Femur (tissue), 1 donor: ENCODE measurements around the gene ZNF778.
A peak's percentile ranks its signal among the peaks of the same experiment; 100 is the strongest.
"Not testable (repeated sequence)": the region's sequence is repeated elsewhere in the genome, so short reads cannot be mapped to it uniquely, and the experiment has no call there.

Experiments
- DNase-seq: peaks from one replicate; pipeline ENCODE4 v3.0.0-alpha.2; 2017

The ZNF778 gene

DNA sequence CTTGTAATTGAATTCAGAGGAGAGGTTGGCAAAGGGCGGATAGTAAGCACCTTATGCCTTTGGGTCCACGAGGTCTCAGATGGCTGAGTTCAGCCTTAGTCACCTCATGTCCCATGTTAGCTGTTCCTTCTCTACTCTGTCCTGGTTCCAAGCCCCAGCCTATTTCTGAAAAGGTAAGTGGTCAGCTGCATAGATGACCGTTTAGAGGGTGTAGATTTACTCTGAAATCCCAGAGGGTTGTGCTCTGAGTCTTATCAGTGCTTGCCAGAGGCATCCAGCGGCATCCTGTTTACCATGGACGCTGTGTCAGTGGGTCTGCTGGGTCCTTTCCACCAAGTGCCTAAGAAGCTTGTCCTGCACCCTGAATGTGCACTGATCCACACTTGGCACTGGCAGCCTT, 1.9 kb downstream of the ZNF778 start:
- no peak for DNase-seq

DNA sequence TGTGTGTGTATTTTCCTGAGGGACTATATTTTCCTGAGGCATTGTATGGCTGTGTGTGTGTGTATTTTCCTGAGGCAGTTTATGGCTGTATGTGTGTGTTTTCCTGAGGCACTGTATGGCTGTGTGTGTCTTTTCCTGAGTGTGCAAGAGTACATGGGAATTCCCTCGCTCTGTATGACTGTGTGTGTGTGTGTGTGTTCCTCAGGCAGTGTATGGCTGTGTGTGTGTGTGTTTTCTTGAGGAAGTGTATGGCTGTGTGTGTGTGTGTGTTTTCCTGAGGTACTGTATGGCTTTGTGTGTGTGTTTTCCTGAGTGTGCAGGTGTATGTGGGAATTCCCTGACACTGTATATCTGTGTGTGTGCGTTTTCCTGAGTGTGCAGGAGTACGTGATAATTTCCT, 4.1 kb downstream of the ZNF778 start:
- no peak for DNase-seq

DNA sequence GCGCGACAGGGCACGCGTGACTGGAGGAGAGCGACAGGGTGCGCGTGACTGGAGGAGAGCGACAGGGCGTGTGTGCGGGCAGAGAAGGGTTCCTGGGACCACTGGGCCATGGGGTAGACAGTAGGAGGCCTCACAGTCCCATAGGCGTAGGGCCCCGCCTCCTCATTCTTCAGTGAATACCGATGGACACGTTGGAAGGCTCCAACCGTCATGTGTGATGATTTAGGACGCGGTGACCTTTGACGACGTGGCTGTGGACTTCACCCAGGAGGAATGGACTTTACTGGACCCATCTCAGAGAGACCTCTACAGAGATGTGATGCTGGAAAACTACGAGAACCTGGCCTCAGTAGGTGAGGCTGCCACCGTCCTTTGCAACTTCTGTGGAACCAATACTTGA, 5.4 kb downstream of the ZNF778 start:
- no peak for DNase-seq

DNA sequence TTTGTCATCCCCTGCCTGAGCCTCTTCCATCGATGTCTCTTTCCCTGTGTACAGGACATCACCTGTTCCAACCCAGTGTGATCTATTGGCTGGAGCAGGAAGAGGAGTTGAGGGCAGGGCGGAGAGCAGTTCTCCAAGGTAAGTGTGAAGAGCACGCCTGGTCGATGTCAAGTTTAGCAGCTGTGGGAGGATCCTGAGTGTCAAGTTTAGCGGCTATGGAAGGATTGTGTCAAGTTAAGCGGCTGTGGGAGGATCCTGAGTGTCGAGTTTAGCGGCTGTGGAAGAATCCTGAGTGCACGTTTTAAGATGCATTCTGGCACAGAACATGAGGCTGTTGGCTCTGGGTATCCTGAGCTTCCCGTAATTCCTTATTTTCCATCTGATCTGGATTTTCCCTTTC, 7.2 kb downstream of the ZNF778 start:
- DNase-seq: no peak

DNA sequence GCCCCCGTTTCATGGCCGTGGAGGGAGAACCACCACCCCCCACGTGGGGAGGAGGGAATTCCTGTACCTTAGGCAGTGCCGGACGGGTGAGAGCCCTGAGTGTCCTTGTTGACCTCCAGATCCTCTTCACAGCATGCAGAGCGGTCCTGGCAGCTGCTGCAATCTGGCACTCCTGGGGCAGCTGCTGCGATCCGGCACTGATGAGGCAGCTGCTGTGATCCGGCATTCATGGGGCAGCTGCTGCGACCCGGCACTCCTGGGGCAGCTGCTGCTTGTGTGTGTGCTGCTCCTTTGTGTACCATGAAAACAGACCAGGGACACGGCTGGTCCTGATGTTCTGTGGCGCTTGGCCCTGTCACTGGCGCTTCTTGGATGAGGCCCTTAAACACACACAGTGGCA, 12.8 kb downstream of the ZNF778 start:
- DNase-seq: peak; percentile 75

DNA sequence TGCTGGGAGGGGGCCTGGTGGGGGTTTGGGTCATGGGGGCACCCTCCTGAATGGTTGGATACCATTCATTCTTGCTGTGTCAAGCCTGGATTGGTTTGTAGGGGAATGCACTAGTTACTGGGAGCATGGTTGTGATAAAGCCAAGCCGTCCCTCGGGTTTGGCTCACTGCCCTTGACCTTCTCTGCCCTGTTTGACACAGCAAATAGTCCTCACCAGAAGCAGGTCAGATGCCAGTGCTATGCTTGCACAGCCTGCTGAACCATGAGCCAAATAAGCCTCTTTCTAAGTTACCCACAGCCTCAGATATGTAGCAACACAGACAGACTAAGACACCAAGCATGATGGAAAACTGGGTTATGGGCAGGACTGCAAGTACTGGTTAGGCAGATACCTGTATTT, 14.6 kb downstream of the ZNF778 start:
- no peak for DNase-seq

DNA sequence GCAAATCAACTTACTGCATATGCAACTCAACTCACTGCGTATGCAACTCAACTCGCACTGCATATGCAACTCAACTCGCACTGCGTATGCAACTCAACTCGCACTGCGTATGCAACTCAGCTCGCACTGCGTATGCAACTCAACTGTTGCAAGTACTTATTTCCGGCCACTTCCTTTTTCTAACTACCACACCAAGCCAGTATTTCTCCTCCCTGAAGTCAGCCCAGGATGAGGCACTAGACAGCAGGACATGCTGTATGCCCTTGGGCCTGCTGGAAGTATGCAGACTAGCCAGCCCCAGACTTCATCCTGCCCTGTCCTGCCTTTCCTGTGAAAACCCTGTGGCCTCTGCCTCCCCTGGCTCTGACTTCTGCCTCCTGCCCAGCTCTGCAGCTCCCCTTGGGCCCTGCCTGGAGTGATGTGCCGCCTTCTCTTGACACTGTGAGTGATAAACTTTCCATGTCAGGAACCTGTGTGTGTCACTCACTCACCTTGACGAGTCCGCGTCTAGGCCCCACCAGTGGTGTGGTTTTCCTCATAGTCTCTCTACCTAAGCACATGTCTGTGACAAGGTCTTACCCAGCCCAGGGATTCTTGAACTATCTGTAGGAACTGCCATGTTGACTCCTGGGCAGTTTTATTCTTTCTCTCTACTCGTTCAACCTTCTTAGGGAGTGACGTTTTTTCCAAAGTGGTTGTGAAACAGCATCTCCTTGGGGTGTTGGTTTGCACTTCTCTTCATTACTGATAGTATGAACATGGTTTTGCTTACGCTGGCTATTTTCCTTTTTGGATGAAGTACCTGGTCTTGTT, 16.4 kb downstream of the ZNF778 start:
- DNase-seq: no peak

DNA sequence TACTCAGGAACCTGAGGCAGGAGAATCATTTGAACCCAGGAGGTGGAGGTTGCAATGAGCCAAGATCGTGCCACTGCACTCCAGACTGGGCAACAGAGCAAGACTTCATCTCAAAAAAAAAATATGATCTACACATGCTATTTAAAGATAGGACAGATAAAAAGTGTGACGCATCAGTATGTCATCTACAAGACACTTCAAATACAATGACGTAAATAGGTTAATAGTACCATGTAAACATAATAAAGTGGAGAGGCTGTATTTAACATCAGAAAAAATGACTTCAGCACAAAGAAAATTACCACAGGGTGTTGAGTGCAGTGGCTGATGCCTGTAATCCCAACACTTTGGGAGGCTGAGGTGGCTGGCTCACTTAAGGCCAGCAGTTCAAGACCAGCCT, 20.2 kb downstream of the ZNF778 start:
- DNase-seq: no peak

DNA sequence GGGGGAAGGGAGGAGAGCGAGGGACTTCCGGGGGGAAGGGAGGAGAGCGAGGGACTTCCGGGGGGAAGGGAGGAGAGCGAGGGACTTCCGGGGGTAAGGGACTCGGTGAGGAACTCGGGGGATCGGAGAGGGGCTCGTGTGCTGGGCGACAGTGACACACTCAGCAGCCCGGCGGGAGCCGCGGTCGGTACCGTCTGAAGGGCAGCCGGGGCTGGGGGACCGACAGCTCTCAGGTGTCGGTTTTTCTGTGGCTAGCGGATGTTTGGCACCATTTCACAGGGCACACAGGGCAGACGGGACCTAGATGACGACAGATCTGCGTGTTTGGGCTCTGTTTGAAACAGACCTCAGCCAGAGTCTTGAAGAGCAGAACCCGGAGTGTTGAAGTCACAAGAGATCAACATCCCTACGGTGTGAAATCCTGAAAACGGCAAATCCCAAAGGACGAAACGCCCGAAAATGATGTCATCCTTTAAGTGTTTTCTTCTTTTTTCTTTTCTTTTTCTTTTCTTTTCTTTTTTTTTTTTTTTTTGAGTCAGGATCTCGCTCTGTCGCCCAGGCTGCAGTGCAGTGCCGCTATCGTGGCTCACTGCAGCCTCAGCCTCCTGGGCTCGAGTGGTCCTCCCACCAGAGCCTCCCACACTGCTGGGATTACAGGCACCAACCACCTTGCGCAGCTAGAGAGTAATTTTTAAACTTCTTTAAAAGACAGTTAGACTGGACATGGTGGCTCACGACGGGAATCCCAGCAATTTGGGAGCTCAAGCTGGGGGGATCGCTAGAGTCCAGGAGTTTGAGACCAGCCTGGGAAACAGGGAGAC, 23.9 kb downstream of the ZNF778 start:
- peak; percentile 85 for DNase-seq

DNA sequence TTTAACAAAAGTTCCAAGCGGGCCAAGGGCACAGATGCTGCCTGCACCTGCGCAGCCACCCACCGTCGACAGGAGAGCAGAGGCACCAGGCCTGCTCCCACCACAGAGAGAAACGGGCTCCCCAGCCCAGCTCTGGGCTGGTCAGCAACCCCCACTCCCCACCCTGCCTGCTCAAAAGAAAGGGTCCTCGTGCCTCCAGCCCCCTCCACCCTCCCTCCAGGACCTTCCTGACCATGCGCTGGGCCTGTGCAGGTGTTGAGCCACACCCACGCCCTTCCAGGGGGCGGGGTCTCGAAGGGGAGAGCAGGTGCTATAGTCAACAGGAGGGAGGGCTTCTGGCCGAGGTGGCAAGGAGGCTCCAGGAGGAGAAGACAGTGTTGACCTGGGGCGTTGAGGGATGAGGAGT, 25.3 kb downstream of the ZNF778 start:
- DNase-seq: no peak

DNA sequence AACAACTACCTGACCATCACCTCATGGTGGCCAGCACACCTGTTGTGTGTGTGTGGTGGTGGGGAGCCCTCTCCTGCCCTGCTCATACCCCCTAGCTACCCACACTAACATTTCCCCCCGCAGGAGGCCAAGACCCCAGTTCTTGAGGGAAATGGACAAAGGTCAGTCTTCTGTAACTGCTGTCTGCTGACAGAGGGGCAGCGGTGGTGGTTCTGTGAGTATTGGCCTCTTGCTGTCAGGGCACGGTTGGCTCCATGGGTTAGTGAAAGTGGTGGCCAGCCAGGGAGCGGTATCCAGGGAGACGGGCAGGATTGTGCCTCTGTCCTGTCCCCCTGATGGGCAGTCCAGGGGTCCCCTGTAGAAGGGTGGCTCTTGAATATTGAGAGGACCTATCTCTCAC, 26.2 kb downstream of the ZNF778 start:
- no peak for DNase-seq

DNA sequence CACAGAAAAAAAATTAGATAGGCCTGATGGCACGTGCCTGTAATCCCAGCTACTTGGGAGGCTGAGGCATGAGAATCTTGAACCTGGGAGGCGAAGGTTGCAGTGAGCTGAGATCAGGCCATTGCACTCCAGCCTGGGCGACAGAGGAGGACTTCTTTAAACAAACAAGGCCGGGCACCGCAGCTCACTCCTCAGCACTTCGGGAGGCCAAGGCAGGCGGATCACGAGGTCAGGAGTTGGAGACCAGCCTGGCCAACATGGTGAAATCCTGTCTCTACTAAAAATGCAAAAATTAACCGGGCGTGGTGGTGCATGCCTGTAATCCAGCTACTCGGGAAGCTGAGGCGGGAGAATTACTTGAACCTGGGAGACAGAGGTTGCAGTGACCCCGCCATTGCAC, 26.8 kb downstream of the ZNF778 start:
- DNase-seq: not testable (repeated sequence)

DNA sequence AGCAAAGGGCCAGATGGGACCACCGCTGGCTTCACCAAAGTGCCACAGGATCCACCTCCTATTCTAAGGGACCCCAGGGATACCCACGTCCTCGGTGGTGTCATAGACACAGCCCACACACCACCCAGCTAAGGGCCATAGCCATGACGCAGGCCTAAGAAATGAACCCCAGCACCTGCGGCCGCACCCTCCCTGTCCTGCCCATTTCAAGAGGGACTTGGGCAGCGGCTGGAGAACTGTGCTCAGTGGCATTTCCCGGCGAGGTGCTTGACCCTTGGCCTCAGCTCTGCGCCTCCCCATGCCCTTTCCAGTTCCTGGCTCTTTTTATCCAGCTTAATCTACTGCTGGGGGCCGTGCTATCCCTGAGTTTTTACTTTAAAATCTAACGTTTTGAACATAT, 27.3 kb downstream of the ZNF778 start:
- no peak for DNase-seq

DNA sequence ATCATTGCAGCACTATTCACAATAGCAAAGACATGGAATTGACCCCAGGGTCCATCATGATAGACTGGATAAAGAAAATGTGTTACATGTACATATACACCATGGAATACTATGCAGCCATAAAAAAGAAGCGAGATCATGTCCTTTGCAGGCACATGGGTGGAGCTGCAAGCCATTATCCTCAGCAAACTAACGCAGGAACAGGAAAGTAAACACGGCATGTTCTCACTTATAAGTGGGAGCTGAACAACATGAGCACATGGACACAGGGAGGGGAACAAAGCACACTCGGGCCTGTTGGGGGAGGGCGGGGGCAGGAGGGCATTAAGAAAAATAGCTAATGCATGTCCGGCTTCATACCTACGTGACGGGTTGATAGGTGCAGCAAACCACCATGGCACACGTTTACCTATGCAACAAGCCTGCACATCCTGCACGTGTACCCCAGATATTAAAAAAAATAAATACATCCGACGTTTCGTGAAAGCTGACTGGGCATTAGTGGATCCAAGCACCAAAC, 28.9 kb downstream of the ZNF778 start:
- DNase-seq: no peak

DNA sequence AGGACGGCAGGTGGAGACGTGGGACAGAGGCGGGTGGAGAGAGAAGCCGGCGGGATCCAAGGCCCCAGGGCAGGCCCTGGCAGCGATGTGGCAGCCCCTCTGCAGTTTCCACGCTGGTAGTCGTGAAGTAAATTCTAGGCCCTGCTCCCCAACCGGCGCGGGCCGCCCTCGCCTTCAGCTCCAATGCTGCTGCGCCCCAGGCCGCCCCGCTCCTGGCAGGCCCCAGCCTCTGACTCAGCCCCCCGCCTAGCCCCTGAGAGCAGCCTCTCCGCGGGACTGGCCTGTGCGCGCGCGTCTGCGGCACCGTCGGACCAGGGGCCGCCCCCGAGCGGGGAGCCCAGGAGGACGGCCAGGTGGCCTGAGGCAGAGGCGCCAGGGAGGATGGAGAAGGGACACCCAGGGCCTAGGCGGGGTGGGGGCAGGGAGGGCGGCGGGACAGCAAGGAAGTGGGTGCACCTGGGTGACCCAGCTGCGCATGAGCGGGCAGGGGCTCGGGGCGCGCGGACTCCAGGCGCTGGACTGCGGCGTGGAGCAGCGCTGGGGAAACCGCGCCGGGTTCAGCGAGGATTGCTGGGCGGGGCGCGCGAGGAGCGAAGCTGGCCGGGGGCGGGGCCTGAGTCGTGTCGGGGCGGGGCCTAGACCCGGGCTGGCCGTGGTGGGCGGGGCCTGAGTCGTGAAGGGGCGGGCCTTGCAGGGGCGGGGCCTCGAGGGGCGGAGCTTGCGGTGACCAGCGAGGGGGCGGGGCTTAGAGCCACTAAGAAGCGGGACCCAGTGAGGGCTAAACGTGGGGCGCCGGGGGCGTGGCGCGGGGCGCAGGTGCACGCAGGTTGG, 29.6 kb downstream of the ZNF778 start:
- DNase-seq: peak; percentile 93

DNA sequence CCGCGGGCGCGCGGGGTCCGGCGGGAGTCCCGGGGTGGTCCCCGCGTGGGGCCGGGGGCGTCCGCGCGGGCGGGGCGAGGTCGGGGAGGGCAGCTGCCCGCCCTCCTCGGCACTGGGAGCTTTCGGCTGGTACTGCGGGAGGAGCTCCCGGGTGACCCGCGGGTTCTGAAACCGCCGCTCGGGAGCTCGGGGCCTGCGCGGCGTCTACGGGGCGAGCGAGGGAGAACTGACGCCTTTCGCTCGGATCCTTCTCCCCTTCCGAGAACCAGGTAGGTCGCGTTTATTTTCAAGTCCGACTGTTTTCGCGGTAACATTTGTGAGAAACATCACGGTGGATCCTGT, 30.2 kb downstream of the ZNF778 start:
- DNase-seq: not testable (repeated sequence)

DNA sequence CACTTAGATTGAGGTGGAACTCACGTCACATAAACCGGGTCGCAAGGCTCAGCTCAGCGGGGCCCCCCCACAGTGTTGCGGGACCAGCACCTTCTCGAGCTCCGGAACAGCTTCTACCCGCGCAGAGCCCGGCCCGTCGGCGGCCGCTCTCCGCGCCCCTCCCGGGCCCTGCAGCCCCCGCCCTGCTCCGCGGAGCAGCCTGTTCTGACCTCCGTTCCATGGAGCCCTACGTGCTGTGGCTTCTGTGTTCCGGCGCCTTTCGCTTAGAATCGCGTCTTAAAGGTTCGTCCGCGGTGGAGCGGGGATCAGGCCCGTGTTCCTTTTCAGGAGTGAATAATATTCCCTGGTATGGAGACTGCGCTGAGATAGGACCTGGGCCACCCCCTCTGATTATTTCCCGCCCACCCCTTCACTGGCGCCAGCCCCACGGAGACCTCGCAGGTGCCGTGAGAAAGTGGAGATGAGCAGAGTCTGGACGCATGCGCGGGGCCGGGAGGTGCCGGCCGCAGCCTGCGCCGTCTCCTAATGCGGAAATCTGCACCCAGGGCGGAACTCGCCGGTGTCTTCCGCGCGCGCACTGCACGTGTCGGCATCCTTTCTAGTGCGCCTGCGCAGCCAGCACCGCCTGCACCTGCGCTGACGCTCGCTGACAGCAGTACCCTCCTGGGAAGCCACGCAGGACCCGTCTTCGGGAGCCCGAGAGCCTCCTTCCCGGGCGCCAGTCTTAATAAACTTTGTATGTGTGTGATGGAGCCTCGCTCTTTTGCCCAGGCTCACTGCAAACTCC, 30.9 kb downstream of the ZNF778 start:
- no peak for DNase-seq

DNA sequence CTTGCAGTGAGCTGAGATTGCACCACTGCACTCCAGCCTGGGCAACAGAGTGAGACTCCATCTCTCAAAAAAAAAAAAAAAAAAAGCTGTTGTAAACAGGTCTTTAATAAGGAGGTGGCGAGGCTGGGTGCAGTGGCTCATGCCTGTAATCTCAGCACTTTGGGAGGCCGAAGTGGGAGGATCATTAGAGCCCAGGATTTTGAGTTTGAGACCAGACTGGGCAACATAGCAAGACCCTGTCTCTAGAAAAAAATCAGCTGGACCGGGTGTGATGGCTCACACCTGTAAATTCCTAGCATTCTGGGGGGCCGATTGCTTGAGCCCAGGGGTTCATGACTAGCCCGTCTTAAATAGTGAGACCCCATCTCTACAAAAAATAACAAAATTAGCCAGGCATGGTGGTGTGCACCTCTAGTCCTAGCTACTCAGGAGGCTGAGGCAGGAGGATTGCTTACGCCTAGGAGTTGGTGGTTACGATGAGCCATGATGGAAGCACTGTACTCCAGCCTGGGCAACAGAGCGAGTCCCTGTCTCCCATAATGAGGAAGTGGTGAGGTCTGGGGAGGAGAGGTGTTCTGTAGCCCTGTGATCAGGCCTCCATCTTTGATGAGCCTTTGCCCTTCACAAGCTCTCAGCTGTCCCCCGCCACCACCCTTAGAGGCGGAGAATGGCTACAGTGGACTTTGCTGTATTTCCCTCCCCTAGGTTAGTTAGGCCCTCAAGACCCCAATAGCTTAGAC, 36.2 kb downstream of the ZNF778 start:
- no peak for DNase-seq

DNA sequence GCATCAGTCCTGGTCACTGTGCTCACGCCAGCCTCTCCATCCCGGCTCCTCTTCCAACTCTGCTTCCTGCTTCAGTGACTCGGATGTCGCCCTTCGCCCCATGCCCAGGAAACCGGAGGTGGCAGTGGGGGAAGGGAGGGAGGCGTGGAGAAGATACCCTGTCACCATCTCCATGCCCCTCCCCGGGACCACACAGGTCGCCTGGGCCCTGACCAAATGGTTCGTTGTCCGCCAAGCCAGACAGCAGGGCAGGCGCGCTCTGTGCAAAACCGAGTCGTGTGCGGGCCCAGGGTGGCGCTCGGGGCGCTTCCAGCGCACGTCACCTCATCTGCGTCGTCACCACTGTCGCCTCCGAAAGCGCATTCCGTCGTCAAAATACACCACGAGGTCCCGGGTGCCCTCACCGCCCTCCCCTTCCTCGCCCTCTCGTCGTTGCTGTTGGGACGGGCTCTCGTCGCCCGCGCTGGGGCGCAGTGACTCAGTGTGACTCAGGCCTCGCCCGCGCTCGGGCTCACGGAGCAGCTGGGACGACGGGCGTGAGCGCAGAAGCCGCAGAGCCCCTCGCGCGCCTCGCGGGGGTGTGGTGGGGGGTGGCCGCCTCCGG, 39.2 kb downstream of the ZNF778 start:
- no peak for DNase-seq

DNA sequence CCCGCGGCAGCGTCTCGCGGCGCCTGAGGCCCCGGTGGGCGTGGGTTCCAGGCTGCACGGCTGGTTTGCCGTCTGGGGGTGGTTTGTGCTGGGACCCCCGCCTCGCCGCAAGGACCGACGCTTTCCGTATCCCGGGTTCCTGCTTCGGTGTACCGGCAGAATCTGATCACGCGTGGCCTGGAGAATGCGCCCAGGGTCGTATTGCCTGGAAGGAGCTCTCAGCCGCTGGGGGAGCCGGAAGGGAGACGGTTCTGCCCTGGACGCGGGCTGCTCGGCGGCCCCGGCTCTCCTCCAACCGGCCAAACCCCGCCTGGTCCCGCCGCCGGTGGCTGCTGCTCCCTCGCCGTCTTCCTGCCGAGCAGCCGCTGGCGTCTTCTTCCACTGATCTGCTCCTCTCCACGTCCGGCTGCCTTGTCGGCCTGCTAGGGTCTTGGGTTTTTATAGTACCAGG, 39.8 kb downstream of the ZNF778 start:
- no peak for DNase-seq
